RPMI7951 (cell line): ENCODE results near the gene RFX1. TPM values are rescaled to one million over a fixed set of nuclear protein-coding genes. Genes with fewer than 3 reads are reported as not detected.
"Not testable (repeated sequence)": the region's sequence is repeated elsewhere in the genome, so short reads cannot be mapped to it uniquely, and the experiment has no call there.

Experiments
- DNase-seq: peaks from one replicate; pipeline ENCODE4 v3.0.0-alpha.2; 2012; ENCODE audit warnings: low read depth
- total RNA-seq: library from RNA; depleted of rRNA; stranded (reverse); fragments of >200 nt; shearing (Covaris generic); gene quantifications from 2 replicates; pipeline ENCODE4 v1.2.3, GENCODE V29; 2014

Gene RFX1
- total RNA-seq, 1 experiment from 2014 or later = 1.7 TPM

DNA sequence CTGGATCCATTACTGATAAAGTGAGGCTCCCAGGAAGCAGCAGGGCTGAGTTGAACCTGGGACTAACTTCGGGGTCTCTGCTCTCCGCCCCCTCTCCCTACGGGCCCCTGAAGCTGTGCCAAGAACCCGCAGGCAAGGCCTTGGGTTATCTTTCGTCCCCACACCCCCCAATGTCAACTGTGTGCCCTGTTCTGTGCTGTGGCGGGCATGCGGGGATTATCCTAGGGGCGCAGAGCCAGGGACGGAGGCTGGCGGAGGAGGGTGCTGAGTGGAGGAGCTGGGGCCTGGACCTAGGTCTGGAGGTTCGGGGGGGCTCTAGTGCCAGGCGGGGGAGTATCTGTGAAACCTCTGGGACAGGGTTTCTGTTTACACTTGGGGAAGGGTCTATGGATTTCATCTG is 26.4 kb downstream of the RFX1 start:
- DNase-seq = no peak

- no peak for DNase-seq
Measured at GRCh38 chr19:13979244-13979615, 26.9 kb downstream of the RFX1 start.

DNA sequence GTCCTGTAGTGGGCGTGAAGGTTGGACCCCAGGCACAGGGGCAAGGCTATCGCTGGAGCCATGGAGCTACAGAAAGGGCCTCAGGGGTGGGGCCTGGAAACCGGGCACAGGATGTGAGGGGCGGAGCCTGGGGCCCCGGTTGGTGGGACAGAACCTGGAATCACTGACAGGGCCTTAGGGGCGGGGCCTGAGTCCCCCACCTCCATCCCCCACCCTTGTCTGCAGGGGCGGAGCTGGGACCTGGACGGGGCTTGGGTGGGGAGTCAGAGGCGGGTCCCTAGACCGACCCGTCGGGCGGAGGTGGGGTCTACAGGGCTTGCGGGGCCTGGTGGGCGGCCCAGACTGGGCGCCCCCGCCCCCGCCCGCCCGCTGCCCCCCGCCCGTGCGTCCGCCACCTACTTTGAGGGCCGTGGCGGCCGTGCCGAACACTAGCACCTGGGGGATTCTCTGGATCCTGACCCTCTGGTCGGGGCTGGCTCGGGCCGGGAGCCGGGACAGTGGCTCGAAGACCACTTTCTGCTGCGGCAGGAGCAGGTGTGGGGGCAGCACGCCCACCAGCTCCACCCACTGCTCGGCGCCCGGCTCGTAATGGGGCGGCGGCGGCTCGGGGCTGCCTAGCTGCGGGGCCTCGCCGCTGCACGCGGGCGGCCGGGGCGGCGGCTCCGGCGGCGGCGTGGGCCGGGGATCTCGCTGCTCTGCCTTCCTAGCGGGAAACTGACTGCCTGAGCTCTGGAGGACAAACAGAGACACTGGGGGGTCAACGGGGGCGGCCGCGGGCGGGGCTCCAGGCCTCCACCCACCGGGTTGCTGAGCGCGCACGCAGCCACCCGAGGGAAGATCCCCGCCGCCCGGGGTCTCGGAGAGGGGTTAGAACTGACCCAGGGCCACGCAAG is 27.5 kb downstream of the RFX1 start:
- peak; percentile 17 for DNase-seq

DNA sequence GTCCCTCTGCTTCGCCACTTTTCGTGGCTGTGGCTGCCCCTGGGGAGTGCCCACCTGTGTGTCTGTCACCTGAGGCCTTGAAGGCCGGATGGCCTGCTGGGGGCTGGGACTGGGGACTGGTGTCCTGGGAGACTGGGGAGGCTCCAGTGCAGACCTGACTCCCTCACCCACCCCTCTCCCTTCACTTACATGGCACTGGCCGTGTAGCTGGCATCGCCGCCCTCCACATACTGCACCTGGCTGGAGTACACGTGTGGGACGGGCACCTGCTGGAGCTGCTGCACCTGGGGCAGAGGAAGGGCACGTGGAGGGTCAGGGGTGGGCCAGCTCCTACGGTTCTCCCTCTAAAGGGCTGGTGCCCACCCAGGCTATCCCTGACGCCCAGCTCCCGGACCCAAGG is 28.3 kb downstream of the RFX1 start:
- no peak for DNase-seq

GRCh38 chr19:13976446-13976845 is 29.7 kb downstream of the RFX1 start:
- no peak for DNase-seq

GRCh38 chr19:13975870-13976269 is 30.2 kb downstream of the RFX1 start:
- no peak for DNase-seq

DNA sequence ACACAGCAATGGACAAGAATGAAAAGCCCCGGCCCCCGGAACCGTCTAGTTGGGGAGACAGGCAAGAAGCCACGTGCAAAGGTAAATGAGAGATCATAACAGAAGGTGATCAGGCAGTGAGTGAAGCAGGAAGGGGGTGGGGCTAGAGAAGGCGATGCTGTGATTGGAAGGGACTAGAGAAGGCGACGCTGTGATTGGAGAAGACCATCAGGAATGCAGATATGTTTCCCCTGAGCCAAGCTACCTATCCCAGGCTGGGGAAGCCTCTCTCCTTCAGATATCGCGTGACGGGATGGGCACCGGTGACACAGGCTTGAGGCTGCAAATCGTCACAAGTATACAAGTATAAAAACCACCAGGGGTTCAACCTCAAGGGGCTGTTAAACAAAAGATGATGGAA is 32.0 kb downstream of the RFX1 start:
- DNase-seq = no peak

- DNase-seq = not testable (repeated sequence)
Measured at GRCh38 chr19:13973479-13973878, 32.6 kb downstream of the RFX1 start.

DNA sequence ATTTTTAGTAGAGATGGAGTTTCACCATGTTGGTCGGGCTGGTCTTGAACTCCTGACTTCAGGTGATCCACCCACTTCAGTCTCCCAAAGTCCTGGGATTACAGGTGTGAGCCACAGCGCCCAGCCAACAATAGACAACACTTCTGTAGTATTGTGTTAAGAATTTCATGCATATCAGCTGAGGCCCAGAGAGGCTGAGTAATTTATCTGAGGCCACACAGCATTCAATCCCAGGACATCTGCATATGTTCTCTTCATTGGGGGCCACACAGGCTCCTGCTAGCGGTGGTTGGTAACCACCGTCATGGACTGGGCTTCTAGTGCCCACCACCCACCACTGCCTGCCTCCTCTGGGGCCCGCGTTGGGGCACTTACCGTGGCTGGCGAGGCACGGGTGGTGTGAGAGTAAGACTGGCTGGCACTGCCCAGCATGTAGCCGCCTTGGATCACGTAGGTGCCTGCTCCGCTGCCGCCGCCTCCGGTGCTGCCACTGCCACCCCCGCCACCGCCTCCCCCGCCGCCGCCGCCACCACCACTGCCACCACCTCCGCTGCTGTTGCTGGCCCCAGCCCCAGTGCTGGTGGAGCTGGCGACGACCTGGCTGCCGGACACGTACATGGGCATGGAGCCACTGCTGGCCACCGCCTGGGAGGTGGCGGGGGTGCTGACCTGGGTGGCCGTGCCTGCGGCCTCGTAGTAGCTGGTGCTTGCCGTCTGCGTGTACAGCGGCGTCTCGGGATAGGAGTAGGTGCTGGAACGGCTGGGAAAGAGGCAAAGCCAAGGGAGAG is 33.6 kb downstream of the RFX1 start:
- DNase-seq = no peak

DNA sequence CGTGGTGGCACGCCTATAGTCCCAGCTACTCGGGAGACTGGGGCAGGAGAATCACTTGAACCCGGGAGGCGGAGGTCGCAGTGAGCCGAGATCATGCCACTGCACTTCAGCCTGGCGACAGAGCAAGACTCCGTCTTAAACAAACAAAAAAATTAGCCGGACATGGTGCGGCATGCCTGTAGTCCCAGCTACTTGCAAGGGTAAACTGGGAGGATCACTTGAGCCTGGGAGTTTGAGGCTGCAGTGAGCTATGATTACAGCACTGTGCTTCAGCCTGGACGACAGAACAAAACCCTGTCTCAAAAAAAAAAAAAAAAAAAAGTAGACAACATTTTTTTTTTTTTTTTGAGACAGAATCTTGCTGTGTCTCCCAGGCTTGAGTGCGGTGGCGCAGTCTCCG is 34.3 kb downstream of the RFX1 start:
- DNase-seq = not testable (repeated sequence)

GRCh38 chr19:13969897-13970296 is 36.2 kb downstream of the RFX1 start:
- DNase-seq = no peak

GRCh38 chr19:13968999-13969398 is 37.1 kb downstream of the RFX1 start:
- no peak for DNase-seq

- no peak for DNase-seq
Measured at GRCh38 chr19:13968383-13968935, 37.7 kb downstream of the RFX1 start.

DNA sequence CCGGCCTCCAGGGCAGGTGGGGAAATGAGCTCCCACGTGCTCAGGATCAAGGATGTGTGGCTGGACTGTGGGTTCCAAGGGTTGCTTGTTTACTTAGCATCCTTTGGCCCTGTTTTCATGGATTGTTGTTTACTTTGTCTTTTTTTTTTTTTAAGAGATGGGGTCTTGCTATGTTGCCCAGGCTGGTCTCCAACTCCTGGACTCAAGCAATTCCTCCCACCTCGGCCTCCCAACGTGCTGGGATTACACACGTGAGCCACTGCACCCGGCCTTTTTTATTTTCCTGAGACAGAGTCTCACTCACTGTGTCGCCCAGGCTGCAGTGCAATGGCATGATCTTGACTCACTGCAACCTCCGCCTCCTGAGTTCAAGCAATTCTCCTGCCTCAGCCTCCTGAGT is 38.9 kb downstream of the RFX1 start:
- DNase-seq = not testable (repeated sequence)

DNA sequence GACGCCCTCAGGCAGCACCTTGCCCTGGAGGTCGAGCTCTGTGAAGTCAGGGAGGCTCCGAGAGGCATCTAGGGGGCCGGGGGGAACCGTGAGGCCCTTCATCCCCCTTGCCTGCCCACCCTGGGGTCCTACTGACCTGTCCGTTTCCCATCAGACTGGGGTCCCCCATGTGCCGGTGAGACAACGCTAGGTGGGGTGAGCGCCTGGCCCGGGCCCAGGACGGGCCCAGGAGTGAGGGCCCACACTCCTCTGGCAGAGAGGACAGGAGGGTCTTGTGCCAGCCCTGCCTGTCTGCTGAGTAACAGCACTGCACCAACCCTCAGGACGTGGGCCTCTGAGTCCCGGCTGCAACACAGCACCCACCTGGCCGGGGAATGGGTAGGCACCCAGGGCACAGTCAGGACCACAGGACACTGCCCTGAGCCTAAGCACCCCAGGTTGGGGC is 39.4 kb downstream of the RFX1 start:
- no peak for DNase-seq

GRCh38 chr19:13965926-13966683 is 40.0 kb downstream of the RFX1 start:
- DNase-seq = no peak

DNA sequence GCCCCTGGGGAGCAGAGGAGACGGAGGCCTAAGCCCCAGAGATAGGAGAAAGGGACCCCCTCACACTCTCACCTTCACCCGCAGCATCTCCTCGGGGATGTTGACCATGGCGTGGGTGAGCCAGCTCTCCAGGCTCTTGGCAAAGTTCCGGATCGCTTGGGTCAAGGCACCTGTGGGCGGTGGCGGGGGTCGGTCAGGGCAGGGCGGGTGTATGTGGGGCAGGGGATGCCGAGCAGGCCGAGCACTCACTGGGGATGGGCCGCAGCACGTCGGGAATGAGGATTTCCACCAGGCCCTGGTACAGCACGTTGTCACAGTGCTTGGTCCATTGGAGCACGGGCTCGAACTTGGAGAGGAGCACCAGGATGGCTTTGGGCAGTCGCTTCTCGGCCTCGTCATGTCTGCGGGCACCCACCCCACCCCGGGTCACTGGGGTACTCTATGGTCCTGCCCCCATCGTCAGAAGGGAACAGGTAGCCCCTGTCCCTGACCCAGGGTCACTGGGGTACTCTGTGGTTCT is 40.7 kb downstream of the RFX1 start:
- DNase-seq = no peak

DNA sequence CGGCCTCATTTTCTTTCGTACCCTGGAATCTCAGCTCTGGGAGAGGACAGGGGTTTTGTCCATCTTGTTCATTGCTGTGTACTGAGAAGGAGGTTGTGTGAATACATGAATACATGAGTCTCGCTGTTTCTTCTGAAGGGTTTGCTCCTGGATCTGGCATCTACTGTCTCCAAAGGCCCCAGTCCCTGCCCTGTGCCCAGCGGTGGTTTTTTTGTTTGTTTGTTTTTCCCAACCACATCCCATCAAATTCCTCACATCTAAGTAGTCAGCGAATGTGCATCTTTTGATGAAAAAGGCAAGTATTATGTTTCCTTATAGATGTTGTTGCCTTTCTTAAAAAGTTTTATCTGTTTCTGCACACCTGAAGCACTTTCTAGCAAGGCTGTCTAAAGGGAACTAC is 41.3 kb downstream of the RFX1 start:
- DNase-seq = peak; percentile 46

DNA sequence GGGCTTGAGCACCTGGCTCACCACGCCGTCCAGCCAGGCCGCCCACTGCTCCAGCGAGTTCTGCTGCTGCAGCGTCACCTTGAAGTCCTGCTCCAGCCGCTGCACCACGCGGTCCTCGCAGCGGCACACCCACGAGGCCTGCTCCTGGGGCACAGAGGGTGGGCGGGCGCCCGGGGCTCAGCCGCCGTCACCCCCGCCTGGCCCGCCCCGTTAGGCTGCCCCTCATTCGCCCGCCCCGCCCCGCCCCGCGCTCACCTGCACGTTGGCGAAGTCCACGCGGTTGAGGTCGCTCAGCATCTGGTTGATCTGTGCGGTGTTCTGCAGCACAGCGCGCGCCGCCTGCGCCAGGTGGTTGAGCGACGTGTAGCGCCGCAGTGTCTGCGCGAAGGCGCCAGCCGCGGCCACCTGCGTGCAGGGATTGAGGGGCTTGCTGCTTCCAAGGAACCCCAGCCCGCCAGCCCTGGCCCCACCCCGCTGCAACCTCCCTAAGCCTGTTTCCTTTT is 42.5 kb downstream of the RFX1 start:
- DNase-seq = no peak

DNA sequence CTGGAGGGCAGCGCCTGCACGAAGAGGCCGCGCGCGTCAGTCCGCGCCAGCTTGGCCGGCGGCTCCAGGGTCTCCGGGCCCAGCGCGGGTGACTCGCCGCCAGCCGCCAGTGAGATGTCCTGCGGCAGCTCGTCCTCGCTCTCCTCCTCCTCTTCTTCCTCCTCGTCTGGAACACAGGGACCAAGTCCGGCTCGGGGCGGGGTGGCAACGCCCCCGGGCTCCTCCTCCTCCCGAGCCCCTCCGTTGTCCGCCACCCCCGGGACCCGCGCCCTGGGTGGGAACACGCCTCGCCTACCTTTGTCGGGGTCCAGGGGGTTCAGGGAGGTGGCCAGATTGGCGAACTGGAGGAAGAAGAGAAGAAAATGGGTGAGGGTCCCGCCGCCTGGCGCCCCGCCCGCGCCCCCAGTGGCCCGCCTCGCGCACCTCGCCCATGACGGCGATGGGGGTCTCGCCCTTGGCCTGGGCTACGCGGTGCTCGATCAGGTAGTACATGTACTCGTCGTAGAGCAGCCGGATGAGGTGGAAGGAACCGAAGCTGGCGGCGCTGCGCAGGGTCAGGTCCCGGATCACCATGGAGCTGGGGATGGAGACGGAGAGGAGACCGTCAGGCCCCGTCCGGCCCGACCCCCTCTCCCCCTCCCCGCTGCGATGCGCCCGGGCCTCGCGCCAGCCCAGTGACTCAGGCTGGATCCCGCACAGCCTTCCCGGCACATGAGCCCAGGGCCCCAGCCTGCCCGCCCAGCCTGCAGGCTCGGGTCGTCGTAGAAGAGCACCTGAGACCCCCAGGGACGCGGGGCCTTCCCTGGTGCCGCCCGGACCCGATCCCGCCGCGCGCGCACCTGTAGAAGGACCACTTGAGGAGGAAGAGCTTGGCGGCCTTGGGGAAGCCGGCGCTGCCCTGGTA is 43.2 kb downstream of the RFX1 start:
- DNase-seq = no peak
